Tibial artery (tissue), 4 donors: ENCODE measurements around the gene SH2D5.
"Not testable (repeated sequence)": the region's sequence is repeated elsewhere in the genome, so short reads cannot be mapped to it uniquely, and the experiment has no call there.

Experiments
- DNase-seq, 2 donors: peaks; one replicate each; pipeline ENCODE4 v3.0.0-alpha.2; 2019
- H3K27ac ChIP-seq, 2 donors: fragments of 200-600 bp; sonication (generic) in 1 of 2; 1 replicate in 1 of 2; 2 replicates in 1 of 2; pipeline ENCODE4 v1.5.1; 2018 to 2019; ENCODE audit warnings: mild to moderate bottlenecking in 1 of 2
- H3K27me3 ChIP-seq, 2 donors: fragments of 200-600 bp; sonication (generic) in 1 of 2; one replicate each; pipeline versions ENCODE4 v1.5.1 to v1.6.0; 2016 to 2019
- H3K36me3 ChIP-seq, 3 donors: fragments of 200-600 bp; sonication (generic) in 2 of 3; one replicate each; pipeline ENCODE4 v1.5.1; 2016 to 2019; ENCODE audit warnings: mild to moderate bottlenecking in 2 of 3
- H3K4me1 ChIP-seq, 4 donors: fragments of 200-600 bp; sonication (generic) in 2 of 4; 1 replicate in 3 of 4; 2 replicates in 1 of 4; pipeline ENCODE4 v1.5.1; 2016 to 2019
- H3K4me3 ChIP-seq, 2 donors: fragments of 200-600 bp; sonication (generic) in 1 of 2; 1 replicate in 1 of 2; 2 replicates in 1 of 2; pipeline ENCODE4 v1.5.1; 2018 to 2019; ENCODE audit warnings: mild to moderate bottlenecking in 2 of 2
- H3K9me3 ChIP-seq, 3 donors: fragments of 200-600 bp; sonication (generic) in 1 of 3; one replicate each; pipeline ENCODE4 v1.5.1; 2016 to 2019
- intact Hi-C: fragments of 100-400 bp; cut with DNase I; formaldehyde crosslinking; loops from one replicate; pipeline ENCODE4 v1.15.0; 2023; ENCODE audit warnings: low total_unique reads
- TF ChIP-seq, protein P1 (sequence below), 2 experiments: fragments of 200-600 bp in 1 of 2; fragments of 450-650 bp in 1 of 2; IDR thresholded peaks; one replicate each; pipeline ENCODE4 v1.5.1; 2017 to 2019; ENCODE audit warnings: antibody characterized with exemption in 2 of 2, mild to moderate bottlenecking in 1 of 2, moderate library complexity in 1 of 2

SH2D5 gene

DNA sequence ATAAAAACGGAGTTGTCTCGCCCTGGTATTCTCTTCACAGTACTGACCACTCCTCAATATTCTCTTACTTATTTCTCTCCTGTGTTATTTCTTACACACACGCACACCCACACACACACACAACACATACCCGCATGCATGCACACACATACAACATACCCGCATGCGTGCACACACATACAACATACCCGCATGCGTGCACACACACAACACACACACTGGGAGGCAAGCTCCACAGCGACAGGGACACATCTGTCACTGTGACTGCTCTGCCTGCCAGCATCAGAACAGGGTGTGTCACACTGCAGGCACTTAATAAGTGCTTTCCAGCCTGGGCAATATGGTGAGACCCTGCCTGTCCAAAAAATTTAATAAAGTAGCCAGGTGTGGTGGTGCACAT, 50.5 kb downstream of the SH2D5 start:
- intact Hi-C loops, result no loop called here
- no peaks in the 10 kb centered on the region for H3K36me3 ChIP-seq
- H3K4me1 ChIP-seq, result no peaks in the 10 kb centered on the region
- no peak overlapping the region for H3K27ac ChIP-seq
- no peak overlapping the region for H3K4me3 ChIP-seq
- no peaks in the 10 kb centered on the region for H3K9me3 ChIP-seq
- TF ChIP-seq, protein P1, sequence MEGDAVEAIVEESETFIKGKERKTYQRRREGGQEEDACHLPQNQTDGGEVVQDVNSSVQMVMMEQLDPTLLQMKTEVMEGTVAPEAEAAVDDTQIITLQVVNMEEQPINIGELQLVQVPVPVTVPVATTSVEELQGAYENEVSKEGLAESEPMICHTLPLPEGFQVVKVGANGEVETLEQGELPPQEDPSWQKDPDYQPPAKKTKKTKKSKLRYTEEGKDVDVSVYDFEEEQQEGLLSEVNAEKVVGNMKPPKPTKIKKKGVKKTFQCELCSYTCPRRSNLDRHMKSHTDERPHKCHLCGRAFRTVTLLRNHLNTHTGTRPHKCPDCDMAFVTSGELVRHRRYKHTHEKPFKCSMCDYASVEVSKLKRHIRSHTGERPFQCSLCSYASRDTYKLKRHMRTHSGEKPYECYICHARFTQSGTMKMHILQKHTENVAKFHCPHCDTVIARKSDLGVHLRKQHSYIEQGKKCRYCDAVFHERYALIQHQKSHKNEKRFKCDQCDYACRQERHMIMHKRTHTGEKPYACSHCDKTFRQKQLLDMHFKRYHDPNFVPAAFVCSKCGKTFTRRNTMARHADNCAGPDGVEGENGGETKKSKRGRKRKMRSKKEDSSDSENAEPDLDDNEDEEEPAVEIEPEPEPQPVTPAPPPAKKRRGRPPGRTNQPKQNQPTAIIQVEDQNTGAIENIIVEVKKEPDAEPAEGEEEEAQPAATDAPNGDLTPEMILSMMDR (IDR thresholded peaks at IDR 0.05), result no peak
- no peak for DNase-seq
- H3K27me3 ChIP-seq, result no peaks in the 10 kb centered on the region

DNA sequence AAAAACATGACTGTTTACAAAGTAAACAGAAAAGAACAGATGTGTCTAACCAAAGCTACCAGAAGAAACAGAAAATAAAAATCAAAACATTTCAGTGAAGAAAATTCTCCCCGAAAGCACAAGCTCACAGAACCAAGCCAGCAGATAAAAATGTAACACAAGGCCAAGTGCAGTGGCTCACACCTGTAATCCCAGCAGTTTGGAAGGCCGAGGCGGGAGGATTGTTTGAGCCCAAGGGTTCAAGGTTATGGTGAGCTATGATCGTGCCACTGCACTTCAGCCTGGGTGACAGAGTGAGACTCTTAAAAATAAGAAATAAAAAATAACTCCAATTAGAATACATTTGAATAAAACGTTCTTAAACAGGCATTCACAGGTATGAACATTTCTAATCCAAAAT, 52.2 kb downstream of the SH2D5 start:
- H3K9me3 ChIP-seq, result no peaks in the 10 kb centered on the region
- no peak for DNase-seq
- no peak overlapping the region for H3K27ac ChIP-seq
- intact Hi-C loops, result no loop called here
- H3K27me3 ChIP-seq, result no peaks in the 10 kb centered on the region
- no peaks in the 10 kb centered on the region for H3K4me1 ChIP-seq
- no peak overlapping the region for H3K4me3 ChIP-seq
- no peaks in the 10 kb centered on the region for H3K36me3 ChIP-seq
- TF ChIP-seq, protein P1 (IDR thresholded peaks at IDR 0.05), result no peak

DNA sequence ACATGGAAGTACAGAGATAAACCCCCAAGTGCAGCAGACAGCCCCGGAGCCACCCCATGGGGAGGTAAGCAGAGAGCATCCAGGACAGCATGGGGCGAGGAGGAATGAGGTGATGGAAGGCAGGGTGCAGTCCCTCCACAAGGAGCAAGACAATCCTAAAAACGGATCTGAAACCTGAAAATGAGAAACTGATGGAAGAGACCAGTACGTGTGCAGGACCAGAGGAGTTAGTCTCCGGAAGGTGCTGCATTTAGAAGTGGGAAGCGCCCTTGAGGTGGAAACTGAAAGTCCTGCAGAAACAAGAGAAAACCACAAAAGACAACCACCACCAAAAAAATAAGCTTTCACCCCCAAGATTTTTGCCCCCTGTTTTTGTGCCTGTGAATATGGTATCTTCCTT, 53.9 kb downstream of the SH2D5 start:
- intact Hi-C loops, result no loop called here
- no peaks in the 10 kb centered on the region for H3K27me3 ChIP-seq
- no peak for DNase-seq
- H3K4me3 ChIP-seq, result no peak overlapping the region
- no peaks in the 10 kb centered on the region for H3K4me1 ChIP-seq
- no peaks in the 10 kb centered on the region for H3K9me3 ChIP-seq
- TF ChIP-seq, protein P1 (IDR thresholded peaks at IDR 0.05), result no peak
- no peaks in the 10 kb centered on the region for H3K36me3 ChIP-seq
- no peak overlapping the region for H3K27ac ChIP-seq

DNA sequence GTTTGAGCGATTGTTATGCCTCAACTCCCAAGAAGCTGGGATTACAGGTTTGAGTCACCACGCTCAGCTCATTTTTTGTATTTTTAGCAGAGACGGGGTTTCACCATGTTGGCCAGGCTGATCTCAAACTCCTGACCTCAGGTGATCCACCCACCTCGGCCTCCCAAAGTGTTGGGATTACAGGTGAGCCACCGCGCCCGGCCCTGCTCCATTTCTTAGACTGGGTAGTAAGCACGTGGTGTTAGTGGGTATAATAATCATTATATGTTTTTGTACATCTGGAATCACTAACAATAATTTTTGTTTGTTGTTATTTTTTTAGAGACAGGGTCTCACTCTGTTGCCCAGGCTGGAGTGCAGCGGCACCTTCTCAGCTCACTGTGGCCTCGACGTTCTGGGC, 58.9 kb downstream of the SH2D5 start:
- H3K27ac ChIP-seq, H3K4me1 ChIP-seq, H3K36me3 ChIP-seq, H3K27me3 ChIP-seq, H3K9me3 ChIP-seq, DNase-seq, H3K4me3 ChIP-seq, intact Hi-C loops: not testable (repeated sequence)

DNA sequence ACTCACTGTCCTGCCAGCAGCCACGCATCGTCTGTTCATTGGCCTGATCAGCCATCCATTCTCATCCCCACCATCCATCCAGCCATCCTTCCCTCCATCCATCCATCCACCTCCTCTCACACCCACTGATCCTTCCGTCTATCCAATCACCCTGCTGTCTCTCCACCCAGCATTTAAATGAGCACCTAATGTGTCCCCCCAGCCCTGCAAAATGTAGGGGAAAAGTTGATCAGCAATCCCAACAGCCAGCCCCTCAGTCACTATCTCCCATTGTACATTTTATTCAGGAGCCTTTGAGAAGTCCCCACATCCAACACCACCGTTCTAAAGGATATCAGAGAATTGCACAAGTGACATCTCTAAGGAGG, 60.3 kb downstream of the SH2D5 start:
- H3K4me3 ChIP-seq, result no peak overlapping the region
- H3K9me3 ChIP-seq, result no peaks in the 10 kb centered on the region
- DNase-seq, result no peak
- no peak overlapping the region for H3K27ac ChIP-seq
- intact Hi-C loops, result no loop called here
- TF ChIP-seq, protein P1 (IDR thresholded peaks at IDR 0.05), result no peak
- no peaks in the 10 kb centered on the region for H3K27me3 ChIP-seq
- H3K36me3 ChIP-seq, result no peaks in the 10 kb centered on the region
- H3K4me1 ChIP-seq, result no peaks in the 10 kb centered on the region

DNA sequence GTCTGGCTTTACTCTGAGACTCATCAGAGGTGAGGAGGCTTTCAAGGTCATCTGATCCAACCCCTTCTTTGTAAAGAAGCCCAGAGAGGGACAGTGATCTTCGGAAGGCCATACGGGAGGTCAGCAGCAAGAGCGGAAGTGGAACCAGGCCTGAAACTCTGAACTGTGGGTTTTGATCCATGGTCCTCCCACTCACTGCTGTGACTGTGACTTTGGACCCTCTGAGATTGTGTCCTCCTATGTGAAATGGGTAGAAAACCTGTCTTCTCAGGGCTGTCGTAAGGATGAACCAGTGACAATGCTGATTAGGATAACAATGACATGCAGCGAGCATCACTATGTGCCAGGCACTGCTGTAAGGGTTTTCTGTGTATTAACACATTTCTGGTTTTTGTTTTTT, 61.6 kb downstream of the SH2D5 start:
- no peaks in the 10 kb centered on the region for H3K36me3 ChIP-seq
- DNase-seq, result no peak
- no peak overlapping the region for H3K4me3 ChIP-seq
- no peaks in the 10 kb centered on the region for H3K4me1 ChIP-seq
- intact Hi-C loops, result no loop called here
- TF ChIP-seq, protein P1 (IDR thresholded peaks at IDR 0.05), result no peak
- no peaks in the 10 kb centered on the region for H3K27me3 ChIP-seq
- H3K27ac ChIP-seq, result no peak overlapping the region
- no peaks in the 10 kb centered on the region for H3K9me3 ChIP-seq
